ENCODE measurements around the gene TSPO. TPM values are rescaled to one million over a fixed set of nuclear protein-coding genes. Genes with fewer than 3 reads are reported as not detected.

Gene TSPO
- total RNA-seq, 4 donors from 2014 or later: 276 to 910 (median 610) TPM

DNA sequence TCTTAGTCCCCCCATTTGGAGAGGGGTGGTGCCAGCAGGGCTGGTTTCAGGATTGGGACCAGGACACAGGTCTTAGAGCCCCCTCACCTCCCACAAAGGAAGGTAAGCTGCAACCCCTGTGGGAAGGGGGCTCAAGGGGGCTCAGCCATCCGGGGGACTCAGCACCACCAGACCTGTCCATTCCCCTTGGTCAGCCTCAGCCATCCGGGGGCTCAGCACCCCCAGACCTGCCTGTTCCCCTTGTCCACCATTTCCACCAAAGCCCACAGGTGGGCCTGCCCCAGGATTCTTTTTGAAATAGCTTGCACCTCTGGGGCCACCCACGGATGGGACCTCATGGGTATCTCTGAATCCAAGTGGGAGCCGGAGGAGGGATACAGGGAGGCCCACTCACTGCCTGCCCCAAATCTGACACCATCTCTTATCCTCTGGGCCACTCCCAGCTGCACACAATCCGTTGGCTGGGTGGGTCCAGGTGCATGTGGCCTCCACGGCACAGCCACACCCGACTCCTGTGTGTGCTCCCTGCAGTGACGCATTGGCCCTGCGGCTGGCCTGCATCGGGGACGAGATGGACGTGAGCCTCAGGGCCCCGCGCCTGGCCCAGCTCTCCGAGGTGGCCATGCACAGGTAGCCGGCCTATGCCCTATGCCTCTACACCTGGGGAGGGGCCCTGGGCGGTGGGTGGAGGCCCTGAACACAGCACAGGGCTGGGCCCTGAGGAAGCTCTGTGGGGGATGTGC lies 24.0 kb upstream of the TSPO start:
- TF ChIP-seq, protein P1, sequence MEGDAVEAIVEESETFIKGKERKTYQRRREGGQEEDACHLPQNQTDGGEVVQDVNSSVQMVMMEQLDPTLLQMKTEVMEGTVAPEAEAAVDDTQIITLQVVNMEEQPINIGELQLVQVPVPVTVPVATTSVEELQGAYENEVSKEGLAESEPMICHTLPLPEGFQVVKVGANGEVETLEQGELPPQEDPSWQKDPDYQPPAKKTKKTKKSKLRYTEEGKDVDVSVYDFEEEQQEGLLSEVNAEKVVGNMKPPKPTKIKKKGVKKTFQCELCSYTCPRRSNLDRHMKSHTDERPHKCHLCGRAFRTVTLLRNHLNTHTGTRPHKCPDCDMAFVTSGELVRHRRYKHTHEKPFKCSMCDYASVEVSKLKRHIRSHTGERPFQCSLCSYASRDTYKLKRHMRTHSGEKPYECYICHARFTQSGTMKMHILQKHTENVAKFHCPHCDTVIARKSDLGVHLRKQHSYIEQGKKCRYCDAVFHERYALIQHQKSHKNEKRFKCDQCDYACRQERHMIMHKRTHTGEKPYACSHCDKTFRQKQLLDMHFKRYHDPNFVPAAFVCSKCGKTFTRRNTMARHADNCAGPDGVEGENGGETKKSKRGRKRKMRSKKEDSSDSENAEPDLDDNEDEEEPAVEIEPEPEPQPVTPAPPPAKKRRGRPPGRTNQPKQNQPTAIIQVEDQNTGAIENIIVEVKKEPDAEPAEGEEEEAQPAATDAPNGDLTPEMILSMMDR (IDR thresholded peaks at IDR 0.05; ENCODE audit: low read depth): no peak

DNA sequence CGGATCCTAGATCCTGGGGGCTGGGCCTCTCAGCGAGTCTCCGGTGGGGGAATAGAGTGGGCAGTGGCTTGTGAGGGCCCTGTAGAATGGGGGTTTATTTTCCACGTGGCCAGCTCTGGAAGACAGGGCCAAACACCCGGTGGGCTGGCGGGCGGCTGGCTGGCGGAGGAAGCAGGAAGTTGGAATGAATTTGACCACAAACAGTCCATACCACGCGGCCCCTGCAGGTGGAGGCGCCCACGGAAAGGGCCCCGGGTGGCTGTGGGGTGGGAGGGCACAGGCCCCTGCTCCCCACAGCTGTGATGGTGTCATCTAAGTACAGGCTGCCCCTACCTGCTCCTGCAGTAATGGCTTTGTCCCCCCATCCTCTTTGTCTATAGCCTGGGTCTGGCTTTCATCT lies 23.2 kb upstream of the TSPO start:
- TF ChIP-seq, protein P1 (IDR thresholded peaks at IDR 0.05; ENCODE audit: low read depth): no peak

DNA sequence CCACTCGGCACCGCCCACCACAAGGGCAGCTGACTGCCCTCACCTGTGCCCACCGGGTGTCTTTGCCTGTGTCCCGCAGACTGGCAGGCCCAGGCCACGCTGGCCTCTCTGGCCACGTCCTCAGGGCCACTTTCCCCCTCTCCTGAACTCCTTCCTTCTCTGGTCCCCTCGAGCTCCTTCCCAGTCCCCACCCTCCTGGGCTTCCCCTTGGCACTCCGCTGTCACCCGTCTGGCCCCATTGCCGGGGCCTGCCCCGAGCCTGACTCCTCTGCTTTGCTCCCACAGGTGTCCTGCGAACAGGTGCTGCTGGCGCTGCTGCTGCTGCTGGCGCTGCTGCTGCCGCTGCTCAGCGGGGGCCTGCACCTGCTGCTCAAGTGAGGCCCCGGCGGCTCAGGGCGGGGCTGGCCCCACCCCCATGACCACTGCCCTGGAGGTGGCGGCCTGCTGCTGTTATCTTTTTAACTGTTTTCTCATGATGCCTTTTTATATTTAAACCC lies 22.4 kb upstream of the TSPO start:
- TF ChIP-seq, protein P1 (IDR thresholded peaks at IDR 0.05; ENCODE audit: low read depth): no peak

DNA sequence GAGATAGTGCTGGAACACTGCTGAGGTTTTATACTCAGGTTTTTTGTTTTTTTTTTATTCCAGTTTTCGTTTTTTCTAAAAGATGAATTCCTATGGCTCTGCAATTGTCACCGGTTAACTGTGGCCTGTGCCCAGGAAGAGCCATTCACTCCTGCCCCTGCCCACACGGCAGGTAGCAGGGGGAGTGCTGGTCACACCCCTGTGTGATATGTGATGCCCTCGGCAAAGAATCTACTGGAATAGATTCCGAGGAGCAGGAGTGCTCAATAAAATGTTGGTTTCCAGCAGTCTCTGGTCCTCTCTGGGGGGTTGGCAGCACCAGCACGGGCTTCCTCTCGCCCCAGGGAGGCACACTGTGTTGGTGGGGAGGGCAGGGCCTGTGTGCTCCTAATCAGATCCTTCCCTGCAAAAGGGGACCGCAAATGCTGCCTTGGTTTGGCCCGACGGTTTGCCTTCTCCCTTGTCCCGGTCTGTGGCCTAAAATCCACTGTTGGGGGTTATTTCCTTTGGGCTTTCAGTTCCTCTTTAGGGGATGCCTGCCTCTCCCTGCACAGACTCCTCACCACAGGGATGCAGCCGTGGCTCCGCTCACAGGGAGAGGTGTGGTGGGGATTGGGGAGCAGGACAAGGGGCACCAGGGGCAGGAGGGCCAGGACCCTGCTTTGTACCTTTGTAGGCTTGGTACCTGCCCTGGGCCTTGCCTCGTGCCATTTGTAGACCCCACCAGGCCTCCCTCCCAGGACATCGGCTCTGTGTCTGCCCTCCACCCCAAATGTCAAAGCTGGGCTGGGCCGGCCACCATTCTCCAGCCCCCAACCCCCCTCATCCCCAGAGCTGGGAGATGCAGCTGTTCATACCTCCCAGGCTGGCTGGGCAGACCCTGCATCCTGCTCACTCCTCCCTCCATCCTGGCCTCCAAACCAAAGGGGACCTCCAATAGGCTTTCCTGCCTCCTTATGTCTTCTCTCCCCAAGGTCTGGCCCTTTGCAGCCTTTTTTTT lies 21.6 kb upstream of the TSPO start:
- TF ChIP-seq, protein P1 (IDR thresholded peaks at IDR 0.05; ENCODE audit: low read depth): no peak

DNA sequence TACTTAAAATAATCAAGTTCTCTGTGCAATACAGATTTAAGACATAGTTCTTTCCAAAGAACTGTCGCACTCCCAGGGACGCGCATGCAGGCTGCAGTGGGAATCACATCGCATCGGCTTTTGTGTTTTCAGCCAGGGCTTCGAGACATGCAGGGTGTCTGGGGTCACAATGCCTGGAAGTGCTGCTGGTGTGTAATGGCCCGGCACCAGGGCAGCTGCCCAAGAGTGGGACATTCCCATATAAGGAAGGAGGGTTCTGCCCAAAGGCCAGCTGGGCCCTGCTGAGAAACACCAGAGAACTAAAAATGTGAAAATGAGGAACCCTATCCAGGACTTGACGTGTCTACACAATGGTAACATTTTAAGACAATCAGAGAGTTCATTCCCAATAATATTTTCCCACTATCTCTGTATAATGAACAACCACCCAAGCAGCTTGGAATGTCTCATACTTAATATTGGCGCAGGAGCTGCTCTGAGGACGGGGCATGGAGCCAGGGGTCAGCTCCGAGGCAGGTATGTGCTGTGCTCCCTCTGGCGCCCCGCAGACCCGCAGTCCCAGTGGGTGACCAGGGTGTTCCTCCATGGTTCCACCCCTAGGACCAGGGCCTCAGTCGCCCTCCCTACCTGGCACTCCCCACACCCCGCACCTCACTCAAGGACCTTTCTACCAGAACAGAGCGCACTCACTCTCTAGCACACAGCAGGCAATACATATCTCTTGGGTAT lies 19.4 kb upstream of the TSPO start:
- TF ChIP-seq, protein P1 (IDR thresholded peaks at IDR 0.05; ENCODE audit: low read depth): no peak

DNA sequence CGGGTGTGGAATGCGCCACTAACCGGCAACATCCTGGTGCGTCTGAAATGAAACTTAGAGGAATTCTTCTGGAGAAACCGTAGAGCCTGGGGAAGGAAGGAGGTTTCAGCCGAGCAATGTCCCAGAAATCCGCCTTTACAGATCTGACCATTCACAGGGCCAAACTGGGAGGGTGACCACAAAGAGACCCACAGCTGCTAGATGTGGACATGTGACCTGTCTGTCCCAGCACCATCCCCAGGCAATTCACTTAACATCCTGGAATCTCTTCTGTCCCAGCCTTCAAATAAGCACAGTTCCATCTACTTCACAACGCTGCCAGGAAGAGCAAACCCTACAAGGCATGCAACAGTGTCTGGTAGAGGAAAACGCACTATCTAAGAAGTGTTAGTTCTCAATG lies 18.0 kb upstream of the TSPO start:
- TF ChIP-seq, protein P1 (IDR thresholded peaks at IDR 0.05; ENCODE audit: low read depth): no peak

Data from subcutaneous adipose tissue (tissue), 4 donors.